Measurements from ENCODE around the gene CEP112.
A peak's percentile ranks its signal among the peaks of the same experiment; 100 is the strongest.

The CEP112 gene

GRCh38 chr17:65712383-65713267, 479.3 kb downstream of the CEP112 start:
- Mint-ChIP-seq H3K4me1 (peaks cover 24% of the 10 kb centered on the region), H3K4me3 (no peak overlapping the region), H3K9me3 (no peaks in the 10 kb centered on the region), H3K36me3 (ENCODE audit: low read depth) (no peaks in the 10 kb centered on the region), H3K27ac (peak overlapping the region in 2 of 3 experiments; percentile 16 to 47), H3K27me3 (ENCODE audit: low read depth) (no peaks in the 10 kb centered on the region)
- TF ChIP-seq, protein P1, sequence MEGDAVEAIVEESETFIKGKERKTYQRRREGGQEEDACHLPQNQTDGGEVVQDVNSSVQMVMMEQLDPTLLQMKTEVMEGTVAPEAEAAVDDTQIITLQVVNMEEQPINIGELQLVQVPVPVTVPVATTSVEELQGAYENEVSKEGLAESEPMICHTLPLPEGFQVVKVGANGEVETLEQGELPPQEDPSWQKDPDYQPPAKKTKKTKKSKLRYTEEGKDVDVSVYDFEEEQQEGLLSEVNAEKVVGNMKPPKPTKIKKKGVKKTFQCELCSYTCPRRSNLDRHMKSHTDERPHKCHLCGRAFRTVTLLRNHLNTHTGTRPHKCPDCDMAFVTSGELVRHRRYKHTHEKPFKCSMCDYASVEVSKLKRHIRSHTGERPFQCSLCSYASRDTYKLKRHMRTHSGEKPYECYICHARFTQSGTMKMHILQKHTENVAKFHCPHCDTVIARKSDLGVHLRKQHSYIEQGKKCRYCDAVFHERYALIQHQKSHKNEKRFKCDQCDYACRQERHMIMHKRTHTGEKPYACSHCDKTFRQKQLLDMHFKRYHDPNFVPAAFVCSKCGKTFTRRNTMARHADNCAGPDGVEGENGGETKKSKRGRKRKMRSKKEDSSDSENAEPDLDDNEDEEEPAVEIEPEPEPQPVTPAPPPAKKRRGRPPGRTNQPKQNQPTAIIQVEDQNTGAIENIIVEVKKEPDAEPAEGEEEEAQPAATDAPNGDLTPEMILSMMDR (IDR thresholded peaks at IDR 0.05; ENCODE audit: unreplicated experiment in 3 of 3) = no peak

- Mint-ChIP-seq H3K4me3 (no peak overlapping the region), H3K36me3 (ENCODE audit: low read depth) (no peaks in the 10 kb centered on the region), H3K27ac (no peak overlapping the region), H3K27me3 (ENCODE audit: low read depth) (no peaks in the 10 kb centered on the region), H3K9me3 (no peaks in the 10 kb centered on the region), H3K4me1 (peaks cover 29% of the 10 kb centered on the region)
- TF ChIP-seq, protein P1 (IDR thresholded peaks at IDR 0.05; ENCODE audit: unreplicated experiment in 3 of 3) = no peak
These were observed 480.2 kb downstream of the CEP112 start for GRCh38 chr17:65711671-65712276.

DNA sequence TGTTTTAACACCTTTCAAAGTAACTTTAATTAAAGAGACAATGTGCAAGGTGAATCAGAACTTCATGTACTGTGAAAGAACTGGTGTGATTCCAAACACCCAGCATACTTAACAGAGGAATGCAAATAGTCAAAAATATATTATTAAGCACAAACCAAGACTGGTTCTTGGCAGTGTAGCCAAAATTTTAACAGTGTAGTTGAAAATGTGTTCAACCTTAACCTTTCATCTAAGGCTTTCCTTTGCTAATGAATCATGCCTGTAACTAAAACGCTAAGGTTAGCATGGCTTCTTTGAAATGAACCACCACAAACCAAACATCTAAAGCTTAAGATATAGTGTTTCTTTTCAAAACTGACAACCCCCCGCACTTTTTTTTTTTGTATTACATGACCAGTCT, 484.2 kb downstream of the CEP112 start:
- no peaks in the 10 kb centered on the region for H3K27me3 Mint-ChIP-seq (ENCODE audit: low read depth)
- peak overlapping the region in 1 of 3 experiments; percentile 5 for H3K27ac Mint-ChIP-seq
- H3K4me3 Mint-ChIP-seq = no peak overlapping the region
- H3K36me3 Mint-ChIP-seq (ENCODE audit: low read depth) = no peaks in the 10 kb centered on the region
- H3K4me1 Mint-ChIP-seq = peaks cover 35% of the 10 kb centered on the region
- no peaks in the 10 kb centered on the region for H3K9me3 Mint-ChIP-seq
- TF ChIP-seq, protein P1 (IDR thresholded peaks at IDR 0.05; ENCODE audit: unreplicated experiment in 3 of 3) = no peak

DNA sequence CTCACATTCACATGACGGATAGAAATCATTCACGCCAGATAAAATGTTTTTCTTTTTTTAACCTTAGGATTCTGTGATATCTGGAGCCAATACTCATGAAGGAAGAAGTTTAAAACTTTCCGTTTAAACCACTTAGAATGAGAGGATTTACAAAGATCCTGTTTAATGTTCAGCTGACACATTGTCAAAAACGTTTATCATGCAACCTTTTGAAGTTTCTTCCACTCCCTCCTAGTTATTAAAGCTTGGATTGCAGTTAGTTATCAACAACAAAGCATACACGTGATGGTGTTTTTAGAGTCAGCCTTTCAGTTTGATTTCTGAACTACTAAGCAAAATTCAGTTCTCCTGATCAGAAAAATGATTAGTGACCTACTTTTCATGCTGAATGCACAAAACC, 487.2 kb downstream of the CEP112 start:
- H3K27me3 Mint-ChIP-seq (ENCODE audit: low read depth) = no peaks in the 10 kb centered on the region
- peaks cover 7% of the 10 kb centered on the region for H3K36me3 Mint-ChIP-seq (ENCODE audit: low read depth)
- TF ChIP-seq, protein P1 (IDR thresholded peaks at IDR 0.05; ENCODE audit: unreplicated experiment in 3 of 3) = no peak
- no peak overlapping the region for H3K4me3 Mint-ChIP-seq
- no peaks in the 10 kb centered on the region for H3K9me3 Mint-ChIP-seq
- H3K27ac Mint-ChIP-seq = peak overlapping the region in 2 of 3 experiments; percentile 0 to 25
- H3K4me1 Mint-ChIP-seq = peaks cover 28% of the 10 kb centered on the region

- Mint-ChIP-seq H3K36me3 (ENCODE audit: low read depth) (peaks cover 7% of the 10 kb centered on the region), H3K4me3 (no peak overlapping the region), H3K27ac (no peak overlapping the region), H3K4me1 (peaks cover 23% of the 10 kb centered on the region), H3K9me3 (no peaks in the 10 kb centered on the region), H3K27me3 (ENCODE audit: low read depth) (no peaks in the 10 kb centered on the region)
- TF ChIP-seq, protein P1 (IDR thresholded peaks at IDR 0.05; ENCODE audit: unreplicated experiment in 3 of 3) = no peak
These were observed 488.0 kb downstream of the CEP112 start for GRCh38 chr17:65703891-65704290.
